T-cell (primary cell): Measurements from ENCODE around the gene BRPF1. TPM values are rescaled to one million over a fixed set of nuclear protein-coding genes. Genes with fewer than 3 reads are reported as not detected.
"Not testable (repeated sequence)": the region's sequence is repeated elsewhere in the genome, so short reads cannot be mapped to it uniquely, and the experiment has no call there.

Source experiments
- ATAC-seq, 4 experiments: fragments of 200-7000 bp in 3 of 4; fragments of 150-1000 bp in 1 of 4; cut with Tn5 transposase; replicated peaks in 1 of 4; 1 replicate in 3 of 4; 2 replicates in 1 of 4; pipeline ENCODE4 v1.10.0; 2021; ENCODE audit warnings: moderate library complexity in 3 of 4, mild to moderate bottlenecking in 2 of 4, moderate number of reproducible peaks in 1 of 4
- CTCF ChIA-PET, 2 donors: fragments of 300-600 bp; sonication (Branson Sonifier 250); formaldehyde crosslinking; loops; one replicate each; lab custom pipeline; 2022; ENCODE audit warnings: antibody characterized with exemption in 2 of 2; lab: Charles Lee
- POLR2A ChIA-PET, 2 donors: fragments of 300-600 bp; sonication (Branson Sonifier 250); formaldehyde crosslinking; loops; one replicate each; lab custom pipeline; 2022; ENCODE audit warnings: antibody characterized with exemption in 2 of 2; lab: Charles Lee
- DNase-seq, 35 experiments: peaks; one replicate each; pipeline versions ENCODE4 v3.0.0 to v3.0.0-alpha.2; 2013 to 2023
- H3K27ac ChIP-seq: one replicate; pipeline ENCODE4 v1.5.1; 2013; ENCODE audit warnings: low read length
- H3K27me3 ChIP-seq, 2 experiments: replicated peaks in 1 of 2; 1 replicate in 1 of 2; 2 replicates in 1 of 2; pipeline versions ENCODE4 v1.6.1 to v1.7.0; 2013; ENCODE audit warnings: low read length in 1 of 2, mixed read lengths in 1 of 2; ENCODE audit not compliant: control insufficient read depth in 2 of 2, insufficient read depth in 2 of 2; ENCODE audit errors: extremely low read depth in 1 of 2
- H3K36me3 ChIP-seq, 2 donors: 1 replicate in 1 of 2; 2 replicates in 1 of 2; pipeline versions ENCODE4 v1.6.1 to v1.7.0; 2013; ENCODE audit warnings: low read length in 1 of 2; ENCODE audit not compliant: control insufficient read depth in 2 of 2, insufficient read depth in 1 of 2; ENCODE audit errors: extremely low read depth in 1 of 2
- H3K4me1 ChIP-seq, 2 experiments: 1 replicate in 1 of 2; 2 replicates in 1 of 2; pipeline versions ENCODE4 v1.6.1 to v1.7.0; 2013; ENCODE audit warnings: low read length in 2 of 2, mixed read lengths in 1 of 2; ENCODE audit not compliant: insufficient read depth in 2 of 2, control insufficient read depth in 1 of 2; ENCODE audit errors: extremely low read depth in 1 of 2
- H3K4me3 ChIP-seq, 2 donors: 1 replicate in 1 of 2; 2 replicates in 1 of 2; pipeline versions ENCODE4 v1.5.1 to v1.7.0; 2013; ENCODE audit warnings: mild to moderate bottlenecking in 2 of 2, low read length in 1 of 2, moderate library complexity in 1 of 2; ENCODE audit not compliant: control insufficient read depth in 1 of 2; ENCODE audit errors: extremely low read depth in 1 of 2
- H3K9me3 ChIP-seq: 2 replicates; pipeline ENCODE4 v1.7.0; 2013
- H3K27ac Mint-ChIP-seq, 2 donors: one replicate each; pipeline ENCODE4 v1.8.0; 2020 to 2021; ENCODE audit warnings: mild to moderate bottlenecking in 2 of 2, mixed read lengths in 2 of 2
- H3K27me3 Mint-ChIP-seq, 2 donors: one replicate each; pipeline ENCODE4 v1.8.0; 2021 to 2022; ENCODE audit warnings: mixed read lengths in 2 of 2
- H3K36me3 Mint-ChIP-seq: one replicate; pipeline ENCODE4 v1.8.0; 2021; ENCODE audit warnings: mixed read lengths
- H3K4me1 Mint-ChIP-seq, 3 donors: one replicate each; pipeline ENCODE4 v1.8.0; 2020 to 2022; ENCODE audit warnings: mixed read lengths in 3 of 3, mild to moderate bottlenecking in 1 of 3
- H3K4me3 Mint-ChIP-seq, 3 donors: one replicate each; pipeline ENCODE4 v1.8.0; 2020 to 2022; ENCODE audit warnings: mild to moderate bottlenecking in 3 of 3, mixed read lengths in 3 of 3, moderate library complexity in 3 of 3
- H3K9me3 Mint-ChIP-seq, 3 donors: one replicate each; pipeline ENCODE4 v1.8.0; 2020 to 2022; ENCODE audit warnings: mixed read lengths in 3 of 3
- WGBS: methylation state at CpG from one replicate; pipeline ENCODE4 v1.1.5; 2013; ENCODE audit warnings: missing lambda C conversion rate; ENCODE audit not compliant: insufficient coverage; 5-methylcytosine and 5-hydroxymethylcytosine counted together
- total RNA-seq, 35 experiments: library from RNA in 6 of 35; stranded (reverse) in 6 of 35; fragments of 120-200 nt in 1 of 35; gene quantifications; one replicate each; pipeline versions ENCODE4 v1.2.1 to v1.2.4 and lab custom pipeline; 2013 to 2026

BRPF1 gene
- total RNA-seq, 5 donors from 2014 or later (not counting 1 experiment from before 2014, with no cell fraction given), result 28.6 to 46.3 (median 39.0) TPM

GRCh38 chr3:9771007-9771406 is 39.5 kb downstream of the BRPF1 start:
- no CpG with 5 or more reads among the region's 2 CpGs for WGBS
- not testable (repeated sequence) for H3K9me3 Mint-ChIP-seq, H3K27me3 ChIP-seq, H3K27me3 Mint-ChIP-seq, H3K36me3 ChIP-seq, H3K36me3 Mint-ChIP-seq, H3K4me3 ChIP-seq, H3K9me3 ChIP-seq, H3K27ac ChIP-seq, DNase-seq, ATAC-seq
- H3K4me1 Mint-ChIP-seq, result peaks cover 13 to 38% (median 29%) of the 10 kb centered on the region in 3 donors
- POLR2A ChIA-PET, result interaction anchor here in 1 of 2 donors (0.6 kb wide), 1 partner anchor 23 kb away, joined by 4 read pairs; no protein-coding TSS in a partner anchor
- H3K27ac Mint-ChIP-seq, result peak overlapping the region in 1 of 2 donors; percentile 22
- H3K4me1 ChIP-seq, result peaks cover 2 to 19% of the 10 kb centered on the region in 2 experiments
- peak overlapping the region; percentile 25 to 56 (median 54) for H3K4me3 Mint-ChIP-seq
- CTCF ChIA-PET, result interaction anchor here in 1 of 2 donors (0.7 kb wide), 1 partner anchor 15 kb away, joined by 3 read pairs; no protein-coding TSS in a partner anchor

GRCh38 chr3:9776896-9777693 is 45.6 kb downstream of the BRPF1 start:
- Histone ChIP-seq H3K9me3 (no peaks in the 10 kb centered on the region), H3K4me1 (peaks cover 34 to 39% of the 10 kb centered on the region in 2 experiments), H3K27ac (no peak overlapping the region), H3K36me3 (peaks cover 3 to 8% of the 10 kb centered on the region in 2 donors), H3K27me3 (no peaks in the 10 kb centered on the region), H3K4me3 (no peak overlapping the region)
- WGBS, result 100% methylated on average over 2 of the region's 5 CpGs
- POLR2A ChIA-PET, result no interaction called here
- no peak overlapping the region for H3K4me3 Mint-ChIP-seq
- DNase-seq, result no peak
- H3K9me3 Mint-ChIP-seq, result no peaks in the 10 kb centered on the region
- peaks cover 36 to 58% (median 45%) of the 10 kb centered on the region in 3 donors for H3K4me1 Mint-ChIP-seq
- ATAC-seq, result no peak
- H3K36me3 Mint-ChIP-seq, result peaks cover 6% of the 10 kb centered on the region
- H3K27me3 Mint-ChIP-seq, result no peaks in the 10 kb centered on the region
- no peak overlapping the region for H3K27ac Mint-ChIP-seq
- CTCF ChIA-PET, result interaction anchor here in 1 of 2 donors (0.6 kb wide), 1 partner anchor 80 kb away, joined by 4 read pairs; no protein-coding TSS in a partner anchor

- H3K27me3 ChIP-seq, result no peaks in the 10 kb centered on the region
- no peak overlapping the region for H3K27ac Mint-ChIP-seq
- no CpG with 5 or more reads among the region's 1 CpG for WGBS
- H3K27me3 Mint-ChIP-seq, result no peaks in the 10 kb centered on the region
- POLR2A ChIA-PET, result no interaction called here
- H3K27ac ChIP-seq, result no peak overlapping the region
- no peak for ATAC-seq
- peaks cover 36 to 43% of the 10 kb centered on the region in 2 experiments for H3K4me1 ChIP-seq
- no peak overlapping the region for H3K4me3 ChIP-seq
- peaks cover 10% of the 10 kb centered on the region for H3K36me3 Mint-ChIP-seq
- H3K36me3 ChIP-seq, result peaks cover 7 to 10% of the 10 kb centered on the region in 2 donors
- no peak for DNase-seq
- no peaks in the 10 kb centered on the region for H3K9me3 Mint-ChIP-seq
- no peak overlapping the region for H3K4me3 Mint-ChIP-seq
- no peaks in the 10 kb centered on the region for H3K9me3 ChIP-seq
- peaks cover 40 to 64% (median 50%) of the 10 kb centered on the region in 3 donors for H3K4me1 Mint-ChIP-seq
- CTCF ChIA-PET, result interaction anchor here in 1 of 2 donors (0.6 kb wide), 1 partner anchor 80 kb away, joined by 4 read pairs; no protein-coding TSS in a partner anchor
These were observed 46.1 kb downstream of the BRPF1 start for GRCh38 chr3:9777694-9778021.

GRCh38 chr3:9778143-9779074 is 46.9 kb downstream of the BRPF1 start:
- Histone ChIP-seq H3K27ac (no peak overlapping the region), H3K36me3 (peaks cover 10% of the 10 kb centered on the region in 2 donors), H3K9me3 (no peaks in the 10 kb centered on the region), H3K27me3 (no peaks in the 10 kb centered on the region), H3K4me1 (peaks cover 36 to 43% of the 10 kb centered on the region in 2 experiments), H3K4me3 (no peak overlapping the region)
- no peaks in the 10 kb centered on the region for H3K27me3 Mint-ChIP-seq
- peaks cover 15% of the 10 kb centered on the region for H3K36me3 Mint-ChIP-seq
- H3K4me1 Mint-ChIP-seq, result peaks cover 44 to 68% (median 54%) of the 10 kb centered on the region in 3 donors
- no CpG with 5 or more reads among the region's 5 CpGs for WGBS
- peak overlapping the region in 1 of 2 donors; percentile 84 for H3K27ac Mint-ChIP-seq
- H3K9me3 Mint-ChIP-seq, result no peaks in the 10 kb centered on the region
- ATAC-seq, result no peak
- H3K4me3 Mint-ChIP-seq, result peak overlapping the region in 1 of 3 donors; percentile 71
- POLR2A ChIA-PET, result no interaction called here
- DNase-seq, result no peak
- CTCF ChIA-PET, result no interaction called here

GRCh38 chr3:9779075-9779593 is 47.6 kb downstream of the BRPF1 start:
- Mint-ChIP-seq H3K9me3 (no peaks in the 10 kb centered on the region), H3K27ac (peak overlapping the region; percentile 46 to 84), H3K36me3 (peaks cover 15% of the 10 kb centered on the region), H3K27me3 (no peaks in the 10 kb centered on the region), H3K4me1 (peaks cover 44 to 68% (median 54%) of the 10 kb centered on the region in 3 donors), H3K4me3 (peak overlapping the region in 1 of 3 donors; percentile 71)
- ATAC-seq (no peak), DNase-seq (no peak)
- H3K4me3 ChIP-seq, result no peak overlapping the region
- H3K27me3 ChIP-seq, result no peaks in the 10 kb centered on the region
- H3K4me1 ChIP-seq, result peaks cover 36 to 43% of the 10 kb centered on the region in 2 experiments
- no peaks in the 10 kb centered on the region for H3K9me3 ChIP-seq
- WGBS, result no CpG with 5 or more reads among the region's 6 CpGs
- POLR2A ChIA-PET, result no interaction called here
- H3K36me3 ChIP-seq, result peaks cover 10 to 16% of the 10 kb centered on the region in 2 donors
- CTCF ChIA-PET, result no interaction called here
- H3K27ac ChIP-seq, result no peak overlapping the region
